HG03520 (cell line): Measurements from ENCODE around the gene ARMC6.
"Not testable (repeated sequence)": the region's sequence is repeated elsewhere in the genome, so short reads cannot be mapped to it uniquely, and the experiment has no call there.

Experiments used
- ATAC-seq: cut with Tn5 transposase; IDR thresholded peaks from one replicate; pipeline ENCODE4 v1.9.1; 2021; ENCODE audit warnings: mild to moderate bottlenecking, moderate library complexity; ENCODE audit not compliant: unreplicated experiment

The ARMC6 gene

GRCh38 chr19:19106938-19107337 is 73.5 kb downstream of the ARMC6 start:
- not testable (repeated sequence) for ATAC-seq

GRCh38 chr19:19107654-19108053 is 74.3 kb downstream of the ARMC6 start:
- no peak for ATAC-seq
